HepG2 (cell line): ENCODE measurements around the gene THADA. TPM values are rescaled to one million over a fixed set of nuclear protein-coding genes. Genes with fewer than 3 reads are reported as not detected.

ENCODE experiments used
- ATAC-seq: fragments of 200-7000 bp; cut with Tn5 transposase; 3 replicates; pipeline ENCODE4 v1.9.1; 2020; ENCODE audit warnings: mild to moderate bottlenecking, moderate library complexity
- BruUV-seq: library from RNA; stranded (reverse); fragments of 400-500 nt; replicated peaks from 2 replicates; lab custom pipeline; 2021; lab: Mats Ljungman, UMichigan
- CTCF ChIA-PET: fragments of 300-600 bp; formaldehyde crosslinking; extraction: SDS; loops from one replicate; lab custom pipeline; 2021; ENCODE audit warnings: low total read pairs, inconsistent platforms, low intra/inter-chr PET ratio; lab: Yijun Ruan, JAX
- POLR2A ChIA-PET: fragments of 350-600 bp; sonication (Branson Sonifier 250); formaldehyde crosslinking; loops from one replicate; lab custom pipeline; 2020; ENCODE audit warnings: antibody characterized with exemption, inconsistent platforms; lab: Yijun Ruan, JAX
- DNase-seq: peaks from one replicate; pipeline ENCODE4 v3.0.0-alpha.2; 2015; ENCODE audit warnings: low spot score
- FAIRE-seq: peaks from 3 replicates; lab custom pipeline; 2011; peaks lifted over from hg19 to GRCh38; lab: Jason Lieb, UNC
- H2AFZ ChIP-seq: one replicate; pipeline ENCODE4 v1.6.1; 2011; ENCODE audit warnings: low read length, inconsistent platforms
- H3K27ac ChIP-seq: fragments of 300-600 bp; 3 replicates; pipeline ENCODE4 v1.8.0; 2011; ENCODE audit warnings: mixed run types, mild to moderate bottlenecking, mixed read lengths, low read length, inconsistent platforms; ENCODE audit not compliant: insufficient read depth; ENCODE audit errors: extremely low read length
- H3K27me3 ChIP-seq, 2 experiments: fragments of 200-600 bp in 1 of 2; 2 replicates in 1 of 2; 3 replicates in 1 of 2; pipeline versions ENCODE4 v1.6.0 to v1.8.0; 2011; ENCODE audit warnings: low read length in 2 of 2, mild to moderate bottlenecking in 2 of 2, moderate library complexity in 2 of 2, inconsistent platforms in 1 of 2; ENCODE audit not compliant: insufficient read depth in 2 of 2, control insufficient read depth in 1 of 2
- H3K36me3 ChIP-seq, 2 experiments: fragments of 200-600 bp in 1 of 2; replicated peaks in 1 of 2; 2 replicates in 1 of 2; 3 replicates in 1 of 2; pipeline versions ENCODE4 v1.5.1 to v1.8.0; 2011; ENCODE audit warnings: low read length in 2 of 2, inconsistent platforms in 1 of 2; ENCODE audit not compliant: insufficient read depth in 2 of 2, control insufficient read depth in 1 of 2
- H3K4me1 ChIP-seq: 2 replicates; pipeline ENCODE4 v1.5.1; 2012; ENCODE audit warnings: low read length, inconsistent platforms; ENCODE audit not compliant: insufficient read depth
- H3K4me2 ChIP-seq: 2 replicates; pipeline ENCODE4 v1.6.0; 2011; ENCODE audit warnings: low read depth, low read length, inconsistent platforms
- H3K4me3 ChIP-seq, 3 experiments: fragments of 200-600 bp in 1 of 3; sonication (generic), shearing (Covaris generic) in 1 of 3; replicated peaks in 1 of 3; 2 replicates each; pipeline ENCODE4 v1.5.1; 2011 to 2016; ENCODE audit warnings: low read length in 3 of 3, inconsistent platforms in 2 of 3, low read depth in 2 of 3, mild to moderate bottlenecking in 2 of 3, control low read depth in 1 of 3, mixed read lengths in 1 of 3; ENCODE audit not compliant: insufficient read depth in 1 of 3
- H3K79me2 ChIP-seq: one replicate; pipeline ENCODE4 v1.6.1; 2011; ENCODE audit warnings: low read length, inconsistent platforms; ENCODE audit not compliant: insufficient read depth
- H3K9ac ChIP-seq: 2 replicates; pipeline ENCODE4 v1.6.0; 2011; ENCODE audit warnings: mild to moderate bottlenecking, low read depth, low read length, inconsistent platforms; ENCODE audit not compliant: insufficient read depth
- H3K9me3 ChIP-seq: 2 replicates; pipeline ENCODE4 v1.5.1; 2012; ENCODE audit warnings: mild to moderate bottlenecking, low read length
- H4K20me1 ChIP-seq: 2 replicates; pipeline ENCODE4 v1.6.0; 2011; ENCODE audit warnings: inconsistent platforms, mild to moderate bottlenecking, low read length, moderate library complexity; ENCODE audit not compliant: insufficient read depth
- ASH2L ChIP-seq: fragments of 300-600, 200-600 bp; sonication (generic); IDR thresholded peaks from 2 replicates; pipeline ENCODE4 v1.7.0; 2017; ENCODE audit warnings: low read depth, mild to moderate bottlenecking, moderate library complexity, mixed read lengths, low read length; ENCODE audit not compliant: insufficient read length
- ZNF121 ChIP-seq: sonication (generic); formaldehyde crosslinking; IDR thresholded peaks from 2 replicates; pipeline ENCODE4 v1.5.0; 2020; ENCODE audit warnings: mild to moderate bottlenecking, missing genetic modification reagents
- ZNF770 ChIP-seq: sonication (generic); formaldehyde crosslinking; IDR thresholded peaks from 2 replicates; pipeline ENCODE4 v1.5.0; 2020; ENCODE audit warnings: mild to moderate bottlenecking, missing genetic modification reagents
- WGBS: methylation state at CpG from one replicate; pipeline ENCODE4 v1.1.6; 2017; ENCODE audit warnings: low lambda C conversion rate; 5-methylcytosine and 5-hydroxymethylcytosine counted together
- in situ Hi-C: cut with HindIII; loops from 2 replicates; pipeline ENCODE4 v1.10.0; 2017; ENCODE audit warnings: low pct_unique_long_range_greater_than_20kb; ENCODE audit not compliant: extremely low pct_ligation_motif_present
- intact Hi-C: fragments of 100-400 bp; cut with micrococcal nuclease; formaldehyde crosslinking; loops from one replicate; pipeline ENCODE4 v1.10.0; 2022; ENCODE audit not compliant: unreplicated experiment
- polyA plus RNA-seq, 8 experiments: library from polyadenylated mRNA; depleted of rRNA in 3 of 8; stranded (reverse) in 7 of 8; unstranded in 1 of 8; fragments of >200 nt; fragmentation: Illumina TruSeq in 4 of 8; extraction: Trizol in 4 of 8; gene quantifications; 2 replicates each; pipeline versions ENCODE4 v1.2.1 to v1.2.3, GENCODE V29; 2011 to 2016; ENCODE audit warnings: low read depth in 4 of 8, missing spikeins in 1 of 8, mixed read lengths in 1 of 8; ENCODE audit not compliant: insufficient read depth in 1 of 8
- total RNA-seq, 5 experiments: library from RNA; depleted of rRNA; stranded (reverse); fragments of >200 nt; fragmentation: Illumina TruSeq; extraction: Trizol; gene quantifications; 2 replicates each; pipeline ENCODE4 v1.2.3, GENCODE V29; 2016; ENCODE audit warnings: low read depth in 1 of 5
- TF ChIP-seq, protein P1 (sequence below): sonication (generic); formaldehyde crosslinking; IDR thresholded peaks from 2 replicates; pipeline ENCODE4 v1.4.0; 2020; ENCODE audit warnings: missing genetic modification reagents

The THADA gene
- total and polyA plus RNA-seq, 2 of the 13 experiments (the other 11 are each of a cell fraction or from before 2014, with no cell fraction given), result 12.7 to 21.7 TPM

DNA sequence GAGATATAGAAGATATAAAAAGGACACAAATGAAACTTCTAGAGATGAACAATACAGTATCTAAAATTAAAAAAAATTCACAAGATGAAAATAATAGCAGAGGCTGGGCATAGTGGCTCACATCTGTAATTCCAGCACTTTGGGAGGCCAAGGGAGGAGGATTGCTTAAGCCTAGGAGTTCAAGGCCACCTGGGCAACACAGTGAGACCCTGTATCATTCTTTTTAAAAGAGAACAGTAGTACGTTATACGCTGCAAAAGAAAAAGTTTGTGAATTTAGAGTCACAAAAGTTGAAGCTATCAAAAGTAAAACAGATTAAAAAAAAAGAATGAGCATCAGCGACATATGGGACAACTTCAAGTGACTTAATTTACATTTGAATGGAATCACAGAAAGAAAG, 287.9 kb downstream of the THADA start:
- ChIA-PET CTCF (no interaction called here), POLR2A (no interaction called here)
- Histone ChIP-seq H4K20me1 (no peaks in the 10 kb centered on the region), H3K9me3 (no peaks in the 10 kb centered on the region), H3K4me1 (peaks cover 59% of the 10 kb centered on the region), H3K4me3 (no peak overlapping the region), H3K36me3 (no peaks in the 10 kb centered on the region), H3K27me3 (no peaks in the 10 kb centered on the region), H3K27ac (no peak overlapping the region), H3K4me2 (no peak overlapping the region), H2AFZ (no peak overlapping the region), H3K79me2 (no peaks in the 10 kb centered on the region), H3K9ac (no peak overlapping the region)
- ATAC-seq (no peak), FAIRE-seq (no peak), DNase-seq (no peak)
- BruUV-seq, result no TSS peak
- intact Hi-C loops, result no loop called here
- 97% methylated on average over 3 of the region's 3 CpGs for WGBS
- in situ Hi-C loops, result no loop called here
- TF ChIP-seq ZNF770 (CRISPR knock-in tag), result peak; percentile 77
- peak; percentile 74; the same call in 1 of the 2 replicates for TF ChIP-seq ZNF121 (CRISPR knock-in tag)
- no peak for TF ChIP-seq ASH2L
- TF ChIP-seq, protein P1, sequence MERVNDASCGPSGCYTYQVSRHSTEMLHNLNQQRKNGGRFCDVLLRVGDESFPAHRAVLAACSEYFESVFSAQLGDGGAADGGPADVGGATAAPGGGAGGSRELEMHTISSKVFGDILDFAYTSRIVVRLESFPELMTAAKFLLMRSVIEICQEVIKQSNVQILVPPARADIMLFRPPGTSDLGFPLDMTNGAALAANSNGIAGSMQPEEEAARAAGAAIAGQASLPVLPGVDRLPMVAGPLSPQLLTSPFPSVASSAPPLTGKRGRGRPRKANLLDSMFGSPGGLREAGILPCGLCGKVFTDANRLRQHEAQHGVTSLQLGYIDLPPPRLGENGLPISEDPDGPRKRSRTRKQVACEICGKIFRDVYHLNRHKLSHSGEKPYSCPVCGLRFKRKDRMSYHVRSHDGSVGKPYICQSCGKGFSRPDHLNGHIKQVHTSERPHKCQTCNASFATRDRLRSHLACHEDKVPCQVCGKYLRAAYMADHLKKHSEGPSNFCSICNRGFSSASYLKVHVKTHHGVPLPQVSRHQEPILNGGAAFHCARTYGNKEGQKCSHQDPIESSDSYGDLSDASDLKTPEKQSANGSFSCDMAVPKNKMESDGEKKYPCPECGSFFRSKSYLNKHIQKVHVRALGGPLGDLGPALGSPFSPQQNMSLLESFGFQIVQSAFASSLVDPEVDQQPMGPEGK (CRISPR knock-in tag), result no peak
